GM12878 (cell line): ENCODE measurements around the gene ITGB2. TPM values are rescaled to one million over a fixed set of nuclear protein-coding genes. Genes with fewer than 3 reads are reported as not detected.

Experiments
- EGR1 ChIP-seq, 2 experiments: IDR thresholded peaks; 1 replicate in 1 of 2; 2 replicates in 1 of 2; pipeline ENCODE4 v1.6.1; 2011 to 2012; ENCODE audit warnings: low read depth in 2 of 2, low read length in 2 of 2, borderline replicate concordance in 1 of 2, mild to moderate bottlenecking in 1 of 2, moderate library complexity in 1 of 2
- JUNB ChIP-seq: IDR thresholded peaks from 2 replicates; pipeline ENCODE4 v1.6.1; 2016; ENCODE audit warnings: antibody characterized with exemption, mild to moderate bottlenecking
- MTA3 ChIP-seq: IDR thresholded peaks from 2 replicates; pipeline ENCODE4 v1.6.1; 2012; ENCODE audit warnings: low read length, inconsistent platforms, borderline replicate concordance
- NBN ChIP-seq: fragments of 450-650 bp; IDR thresholded peaks from 2 replicates; pipeline ENCODE4 v1.6.1; 2016
- NR2C1 ChIP-seq: fragments of 450-650 bp; IDR thresholded peaks from 2 replicates; pipeline ENCODE4 v1.6.1; 2017; ENCODE audit warnings: antibody characterized with exemption, mild to moderate bottlenecking, moderate library complexity
- PRDM15 ChIP-seq: fragments of 450-650 bp; formaldehyde crosslinking; IDR thresholded peaks from 2 replicates; pipeline ENCODE4 v1.4.0; 2020; ENCODE audit warnings: mild to moderate bottlenecking, moderate library complexity
- REST ChIP-seq: IDR thresholded peaks from 2 replicates; pipeline ENCODE4 v1.6.1; 2012; ENCODE audit warnings: mild to moderate bottlenecking, low read depth, low read length
- polyA plus RNA-seq, 11 experiments: library from polyadenylated mRNA; depleted of rRNA in 4 of 11; unstranded in 6 of 11; stranded (reverse) in 5 of 11; fragments of >200 nt; fragmentation: Nextera tagmentation in 4 of 11; fragmentation: Illumina TruSeq in 1 of 11; extraction: Ambion mirVana in 4 of 11; extraction: Trizol in 1 of 11; gene quantifications; 1 replicate in 1 of 11; 2 replicates in 10 of 11; pipeline versions ENCODE4 v1.2.1 to v1.2.3, GENCODE V29; 2011 to 2016; ENCODE audit warnings: inconsistent platforms in 2 of 11, missing spikeins in 2 of 11, low read depth in 1 of 11
- total RNA-seq, 4 experiments: library from RNA; depleted of rRNA in 3 of 4; stranded (reverse); fragments of >200 nt in 3 of 4; fragmentation: Illumina TruSeq in 1 of 4; extraction: Trizol in 1 of 4; gene quantifications; 2 replicates each; pipeline versions ENCODE4 v1.2.1 to v1.2.3, GENCODE V29; 2013 to 2021

The ITGB2 gene
- total and polyA plus RNA-seq, 10 of the 15 experiments (the other 5 are each of a cell fraction or from before 2014, with no cell fraction given), result 8.0 to 172 (median 58.9) TPM

GRCh38 chr21:44870748-44871495 lies 49.8 kb downstream of the ITGB2 start (continued):
- TF ChIP-seq REST, result no peak
- no peak for TF ChIP-seq MTA3
- TF ChIP-seq JUNB, result no peak
- no peak for TF ChIP-seq EGR1 (IDR thresholded peaks at IDR 0.05; ENCODE audit: borderline replicate concordance in 1 of 2, low read depth in 2 of 2, low read length in 2 of 2)
- TF ChIP-seq PRDM15 (CRISPR knock-in tag), result no peak
- TF ChIP-seq NBN, result no peak
- TF ChIP-seq NR2C1, result no peak
